ENCODE data around the gene ERCC4. TPM values are rescaled to one million over a fixed set of nuclear protein-coding genes. Genes with fewer than 3 reads are reported as not detected.

The ERCC4 gene
- polyA plus RNA-seq, 3 donors = 1.3 to 4.2 (median 2.0) TPM

DNA sequence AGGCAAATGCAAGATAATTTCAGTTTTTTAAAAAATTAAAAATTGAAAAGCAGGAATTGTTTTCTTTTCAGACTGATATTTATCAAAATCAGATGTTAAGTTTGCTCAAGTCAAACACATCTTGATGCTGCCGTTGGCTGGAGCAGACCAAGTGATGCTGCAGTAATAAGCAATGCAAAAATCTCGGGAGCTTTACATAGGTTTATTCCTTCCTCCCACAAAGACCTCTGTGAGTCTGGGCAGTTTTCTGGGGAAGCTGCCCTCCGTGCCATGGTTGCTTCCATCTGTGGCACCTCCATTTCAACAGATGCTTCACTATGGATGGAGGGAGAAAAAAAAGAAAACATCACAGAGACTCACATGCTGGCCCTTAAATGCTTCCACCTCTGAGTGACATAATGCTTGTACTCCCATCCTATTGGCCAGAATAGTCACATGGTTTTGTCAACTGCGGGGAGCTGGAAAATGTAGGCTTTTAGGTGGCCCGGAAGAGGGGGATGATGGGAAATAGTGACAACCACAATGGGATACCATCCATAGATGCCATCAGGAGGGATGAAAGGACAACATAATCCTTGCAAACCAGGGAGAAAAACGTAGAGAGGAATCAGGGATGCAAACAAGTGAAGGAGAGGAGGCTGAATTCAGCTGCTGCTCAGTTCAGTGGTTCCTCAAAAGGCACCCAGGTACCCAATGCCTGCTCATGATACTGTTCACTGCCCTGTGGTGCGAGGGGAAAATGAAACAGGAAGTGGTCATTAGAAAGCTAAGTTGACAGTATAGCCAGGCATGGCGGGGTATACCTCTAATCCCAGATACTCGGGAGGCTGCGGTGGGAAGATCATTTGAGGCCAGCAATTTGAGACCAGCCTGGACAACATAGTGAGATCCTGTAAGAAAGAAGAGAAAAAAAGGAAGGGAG lies 13.5 kb upstream of the ERCC4 start:
- WGBS, 3 donors = 78 to 81% (median 81%) methylated on average over 10 of the region's 10 CpGs
- no peak overlapping the region for H3K27ac ChIP-seq (ENCODE audit: low read depth, low read length)

DNA sequence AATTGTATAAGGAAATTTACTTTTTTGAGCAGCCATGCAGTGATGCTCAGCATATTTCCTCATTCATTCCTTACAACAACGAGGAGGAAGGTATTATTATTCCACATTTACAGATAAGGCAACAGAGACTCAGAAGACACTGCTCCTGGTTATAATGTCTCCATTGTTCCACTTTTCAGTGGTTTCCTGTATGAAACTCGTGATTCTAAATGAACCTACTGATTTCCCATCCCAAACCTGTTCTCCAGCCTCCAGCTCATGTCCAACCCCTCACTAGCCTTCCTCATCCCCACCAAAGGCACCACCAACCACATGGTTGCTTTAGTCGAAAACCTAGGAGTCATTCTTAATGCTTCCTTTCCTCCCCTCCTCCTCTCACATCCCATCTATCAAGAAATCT lies 12.5 kb upstream of the ERCC4 start:
- 52 to 67% (median 66%) methylated on average over 3 of the region's 3 CpGs for WGBS, 3 donors
- H3K27ac ChIP-seq (ENCODE audit: low read depth, low read length) = no peak overlapping the region

DNA sequence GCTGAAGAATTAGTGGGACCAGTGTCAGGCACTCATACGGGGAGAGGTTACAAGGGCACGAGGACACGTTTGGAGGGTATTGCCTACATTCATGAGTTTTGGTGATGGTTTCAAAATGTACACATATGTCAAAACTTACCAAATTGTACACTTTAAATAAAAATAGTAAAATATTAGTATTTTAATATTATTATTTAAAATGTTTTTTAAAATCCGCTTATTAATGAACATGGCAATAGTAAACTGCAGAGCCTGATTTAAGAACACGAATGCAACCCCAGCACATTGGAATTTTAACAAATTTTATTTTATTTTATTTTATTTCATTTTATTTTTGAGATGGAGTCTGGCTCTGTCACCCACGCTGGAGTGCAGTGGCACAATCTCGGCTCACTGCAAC lies 10.9 kb upstream of the ERCC4 start:
- WGBS, 3 donors = 87 to 90% (median 90%) methylated on average over 7 of the region's 7 CpGs
- H3K27ac ChIP-seq (ENCODE audit: low read depth, low read length) = no peak overlapping the region

GRCh38 chr16:13909872-13910303 lies 10.1 kb upstream of the ERCC4 start:
- 20 to 37% (median 32%) methylated on average over 3 of the region's 3 CpGs for WGBS, 3 donors
- H3K27ac ChIP-seq (ENCODE audit: low read depth, low read length) = no peak overlapping the region

DNA sequence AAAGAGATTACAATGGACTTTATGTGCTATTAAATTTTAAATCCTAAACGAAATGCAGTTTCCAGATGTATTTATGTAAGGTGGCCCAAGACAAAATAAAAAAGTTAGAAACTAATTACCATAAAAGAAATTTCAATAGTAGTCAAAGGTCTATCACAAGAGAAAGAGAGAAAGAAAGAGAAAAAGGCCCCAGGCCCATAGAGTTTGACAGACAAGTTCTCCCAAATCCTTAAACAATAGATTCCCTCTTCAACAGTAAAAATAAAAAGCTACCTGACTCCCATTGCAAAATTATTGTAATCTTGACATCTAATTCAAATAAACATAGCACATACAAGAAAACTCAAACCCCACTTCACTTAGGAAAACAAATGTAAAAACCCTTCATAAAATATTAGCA lies 8.6 kb upstream of the ERCC4 start:
- H3K27ac ChIP-seq (ENCODE audit: low read depth, low read length) = no peak overlapping the region
- 83 to 91% (median 86%) methylated on average over 1 of the region's 1 CpG for WGBS, 3 donors

GRCh38 chr16:13911871-13912270 lies 8.1 kb upstream of the ERCC4 start:
- H3K27ac ChIP-seq (ENCODE audit: low read depth, low read length) = no peak overlapping the region

DNA sequence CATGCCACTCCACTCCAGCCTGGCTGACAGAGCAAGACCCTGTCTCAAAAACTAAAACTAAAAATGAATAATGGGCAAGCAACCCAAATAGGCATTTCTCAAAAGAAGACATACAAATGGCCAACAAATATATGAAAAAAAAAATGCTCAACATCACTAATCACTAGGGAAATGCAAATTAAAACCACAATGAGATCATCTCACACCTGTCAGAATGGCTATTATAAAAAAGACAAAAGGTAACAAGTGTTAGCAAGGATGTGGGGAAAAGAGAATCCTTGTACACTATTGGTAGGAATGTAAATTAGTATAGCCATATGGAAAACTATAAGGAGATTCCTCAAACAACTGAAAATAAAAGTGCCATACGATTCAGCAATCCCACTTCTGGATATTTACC lies 7.1 kb upstream of the ERCC4 start:
- no peak overlapping the region for H3K27ac ChIP-seq (ENCODE audit: low read depth, low read length)
- WGBS, 3 donors = 74 to 83% (median 78%) methylated on average over 1 of the region's 1 CpG

DNA sequence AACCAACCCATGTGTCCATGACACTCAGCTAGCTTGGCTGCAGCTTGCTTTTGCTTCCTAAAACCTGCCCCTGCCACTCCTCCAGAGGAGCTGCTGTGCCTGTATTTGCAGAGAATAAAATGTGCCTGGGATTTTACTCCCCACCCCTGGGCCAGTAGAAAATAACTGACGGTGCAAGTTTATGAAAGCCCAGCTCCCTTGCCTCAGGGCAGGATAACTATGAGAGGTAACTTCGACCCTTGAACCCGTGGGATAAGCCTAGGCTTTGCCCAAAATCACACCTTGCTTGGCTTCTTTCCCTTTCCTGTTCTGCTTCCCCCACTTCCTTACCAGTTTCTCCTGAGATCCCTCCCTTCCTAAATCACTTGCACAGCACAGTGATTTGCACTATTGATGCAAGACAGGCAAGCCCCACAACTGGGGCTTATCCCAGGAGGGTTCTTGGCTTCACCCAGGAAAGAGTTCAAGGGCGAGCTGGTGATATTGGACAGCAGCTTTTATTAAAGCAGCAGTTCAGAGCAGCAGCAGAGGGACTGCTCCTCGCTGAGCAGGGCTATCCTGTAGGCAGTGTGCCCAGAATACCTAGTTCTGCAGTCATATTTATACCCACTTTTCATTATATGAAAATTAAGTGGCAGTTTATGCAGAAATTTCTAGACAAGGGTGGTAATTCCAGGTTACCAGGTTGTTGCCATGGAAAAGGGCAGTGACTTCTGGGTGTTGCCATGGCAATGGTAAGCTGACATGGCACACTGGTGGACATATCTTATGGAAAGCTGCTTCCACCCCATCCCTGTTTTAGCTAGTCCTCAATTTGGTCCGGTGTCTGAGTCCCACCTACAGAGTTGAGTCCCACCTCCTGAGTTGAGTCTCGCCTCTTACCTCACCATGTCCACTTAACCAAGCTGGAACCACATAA lies 6.3 kb upstream of the ERCC4 start:
- no peak overlapping the region for H3K27ac ChIP-seq (ENCODE audit: low read depth, low read length)
- WGBS, 3 donors = 70 to 79% (median 78%) methylated on average over 7 of the region's 7 CpGs

DNA sequence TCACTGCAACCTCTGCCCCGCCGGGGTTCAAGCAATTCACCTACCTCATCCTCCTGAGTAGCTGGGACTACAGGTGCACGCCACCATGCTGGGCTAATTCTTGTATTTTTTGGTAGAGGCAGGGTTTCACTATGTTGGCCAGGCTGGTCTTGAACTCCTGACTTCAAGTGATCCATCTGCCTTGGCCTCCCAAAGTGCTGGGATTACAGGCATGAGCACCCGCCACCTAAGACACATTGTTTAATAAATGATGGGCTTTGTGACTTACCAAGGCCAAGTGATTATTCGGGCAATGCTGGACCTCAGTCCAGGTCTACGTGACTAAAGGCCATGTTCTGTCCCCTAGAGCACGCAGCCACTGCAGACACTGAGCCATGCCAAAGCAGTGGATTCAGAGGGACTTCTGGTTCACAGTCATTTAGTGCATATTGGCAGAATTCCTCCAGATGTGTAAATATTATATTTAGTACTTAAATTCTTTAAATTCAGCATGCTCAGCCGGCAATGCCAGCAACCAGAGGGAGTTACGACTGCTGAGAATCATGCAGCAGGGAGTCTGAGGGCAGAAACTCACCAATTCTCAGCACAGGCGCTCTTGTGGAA lies 4.8 kb upstream of the ERCC4 start:
- no peak overlapping the region for H3K27ac ChIP-seq (ENCODE audit: low read depth, low read length)
- WGBS, 3 donors = 74 to 83% (median 78%) methylated on average over 10 of the region's 10 CpGs

DNA sequence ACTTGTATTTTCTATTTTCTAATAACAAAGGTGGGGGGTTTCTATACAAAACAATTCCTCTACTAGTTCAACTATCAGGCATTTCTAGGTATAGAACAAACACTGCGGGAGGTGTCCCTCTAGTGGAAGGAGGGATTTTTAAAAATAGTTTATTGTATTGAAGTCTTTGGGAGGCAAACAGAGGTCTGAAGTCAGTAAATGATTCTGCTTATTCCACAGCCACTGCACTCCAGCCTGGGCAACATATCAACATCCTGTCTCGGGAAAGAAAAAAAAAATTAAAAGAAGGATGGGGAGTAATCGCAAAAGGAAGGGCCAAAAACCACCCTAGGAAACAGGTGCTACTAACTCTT lies 648 bp upstream of the ERCC4 start:
- 0 to 1% (median 1%) methylated on average over 3 of the region's 3 CpGs for WGBS, 3 donors
- no peak overlapping the region for H3K27ac ChIP-seq (ENCODE audit: low read depth, low read length)

- 1% methylated on average over 10 of the region's 10 CpGs for WGBS, 3 donors
- H3K27ac ChIP-seq (ENCODE audit: low read depth, low read length) = no peak overlapping the region
Measured at GRCh38 chr16:13920510-13920818, 510 bp downstream of the ERCC4 start.

DNA sequence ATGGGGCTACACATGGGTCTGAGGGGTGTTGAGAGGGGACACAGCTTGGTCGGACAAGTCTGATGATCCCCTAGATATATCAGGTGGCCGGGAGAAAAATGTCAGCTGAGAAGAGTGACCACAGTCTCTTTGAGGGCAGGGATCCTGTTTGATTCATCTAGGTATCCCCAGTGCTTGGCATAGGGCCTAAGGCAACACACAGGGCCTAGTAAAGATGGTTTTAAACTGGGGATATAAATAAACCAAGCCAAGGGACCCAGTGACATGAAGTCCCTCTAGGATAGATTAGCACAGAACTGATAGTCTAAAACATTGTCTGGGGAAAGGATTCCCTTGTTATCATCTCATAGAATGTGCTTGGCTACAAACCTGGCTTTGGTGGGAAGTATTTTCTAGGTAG lies 1.4 kb downstream of the ERCC4 start:
- H3K27ac ChIP-seq (ENCODE audit: low read depth, low read length) = no peak overlapping the region
- WGBS, 3 donors = 70 to 95% (median 82%) methylated on average over 2 of the region's 2 CpGs

- no peak overlapping the region for H3K27ac ChIP-seq (ENCODE audit: low read depth, low read length)
- WGBS, 3 donors = 36 to 44% (median 37%) methylated on average over 4 of the region's 4 CpGs
Measured at GRCh38 chr16:13923703-13924298, 3.8 kb downstream of the ERCC4 start.

- 81 to 89% (median 84%) methylated on average over 4 of the region's 4 CpGs for WGBS, 3 donors
- H3K27ac ChIP-seq (ENCODE audit: low read depth, low read length) = no peak overlapping the region
Measured at GRCh38 chr16:13926464-13926863, 6.5 kb downstream of the ERCC4 start.

- 84 to 89% (median 85%) methylated on average over 2 of the region's 2 CpGs for WGBS, 3 donors
- no peak overlapping the region for H3K27ac ChIP-seq (ENCODE audit: low read depth, low read length)
Measured at GRCh38 chr16:13926891-13927290, 6.9 kb downstream of the ERCC4 start.

- no peak overlapping the region for H3K27ac ChIP-seq (ENCODE audit: low read depth, low read length)
- WGBS, 3 donors = 81 to 90% (median 84%) methylated on average over 3 of the region's 3 CpGs
Measured at GRCh38 chr16:13928646-13929045, 8.7 kb downstream of the ERCC4 start.

DNA sequence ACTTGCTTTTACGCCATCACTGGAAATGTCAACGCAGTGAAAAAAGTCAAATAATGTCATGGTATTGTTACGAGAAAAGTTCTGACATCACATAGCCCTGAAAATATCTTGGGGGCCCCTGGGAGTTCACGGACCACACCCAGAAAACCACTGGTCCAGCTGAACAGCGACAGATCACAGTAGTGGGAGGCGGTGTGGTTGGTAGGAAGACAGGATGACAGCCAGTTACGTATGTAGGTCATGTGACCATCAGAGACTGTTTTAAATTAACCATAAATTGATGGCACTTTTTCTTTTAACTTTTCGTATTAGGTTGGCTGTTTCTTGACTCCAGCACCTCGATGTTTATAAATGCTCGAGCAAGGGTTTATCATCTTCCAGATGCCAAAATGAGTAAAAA lies 11.9 kb downstream of the ERCC4 start:
- H3K27ac ChIP-seq (ENCODE audit: low read depth, low read length) = no peak overlapping the region
- WGBS, 3 donors = 79 to 81% (median 80%) methylated on average over 10 of the region's 10 CpGs

- H3K27ac ChIP-seq (ENCODE audit: low read depth, low read length) = no peak overlapping the region
- WGBS, 3 donors = 81 to 86% (median 85%) methylated on average over 12 of the region's 12 CpGs
Measured at GRCh38 chr16:13935408-13935807, 15.5 kb downstream of the ERCC4 start.

DNA sequence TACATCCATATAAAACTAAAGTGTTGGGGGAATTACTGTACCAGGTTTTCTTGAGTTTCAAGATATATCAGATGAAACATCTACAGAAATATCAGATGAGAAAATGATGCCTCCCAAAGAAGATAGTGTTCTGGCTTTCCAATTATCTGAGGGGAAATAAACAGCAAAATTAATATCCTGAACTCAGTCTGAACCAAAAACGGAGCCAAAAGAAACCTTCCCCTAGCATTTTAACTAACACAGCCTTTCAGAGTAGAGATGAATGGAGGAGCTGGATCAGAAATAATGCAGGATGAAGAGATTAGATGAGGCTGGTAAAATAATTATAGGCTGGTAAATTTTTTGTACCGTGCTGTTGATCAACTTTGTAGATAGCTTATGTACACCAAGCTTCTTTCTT lies 16.2 kb downstream of the ERCC4 start:
- WGBS, 3 donors = 42 to 50% (median 45%) methylated on average over 2 of the region's 2 CpGs
- no peak overlapping the region for H3K27ac ChIP-seq (ENCODE audit: low read depth, low read length)

All from adipose tissue (tissue), 3 donors.